ENCODE measurements around the gene THAP3.

DNA sequence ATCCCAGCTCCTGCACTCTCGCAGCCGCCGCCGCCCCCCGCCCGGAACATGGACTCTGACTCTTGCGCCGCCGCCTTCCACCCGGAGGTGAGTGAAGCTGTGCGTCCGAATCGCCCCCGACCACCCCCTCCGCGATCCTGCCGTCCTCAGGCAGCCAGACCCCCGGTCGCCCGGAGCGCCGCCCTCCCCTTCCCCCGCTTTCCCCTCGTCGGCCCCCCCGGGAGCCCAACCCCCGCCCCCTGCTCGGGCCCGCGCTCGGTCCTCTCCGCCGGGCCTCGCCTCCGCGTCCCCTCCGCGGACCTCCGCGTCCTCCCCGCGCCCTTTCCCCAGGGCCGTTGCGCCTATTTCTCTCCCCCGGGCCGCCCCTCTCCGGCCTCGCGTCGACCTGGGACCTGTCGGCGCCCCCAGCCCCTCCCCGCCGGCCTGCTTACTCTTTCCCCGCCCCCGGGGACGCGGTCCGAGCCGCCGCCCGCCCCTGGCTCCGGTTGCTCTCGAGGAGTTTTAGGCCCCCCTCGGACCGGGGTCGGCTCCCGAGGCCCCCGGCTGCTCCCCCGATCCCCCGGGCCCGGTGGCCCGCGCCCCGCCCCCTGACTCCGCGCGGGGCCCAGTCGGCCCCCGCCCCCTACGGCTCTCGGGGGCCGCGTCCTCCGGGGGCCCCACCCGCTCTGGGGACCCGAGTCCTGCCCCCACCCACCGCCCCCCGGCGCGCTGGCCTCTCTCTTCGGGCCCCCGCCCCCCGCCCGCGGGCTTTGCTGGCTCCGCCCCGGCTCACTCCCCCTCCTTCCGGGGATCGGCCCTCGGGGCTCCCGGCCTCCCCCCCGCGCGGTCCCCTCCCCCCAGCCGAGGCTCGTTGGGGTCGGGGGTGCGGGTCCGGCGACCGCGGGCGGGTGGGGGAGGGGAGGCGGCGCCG is 10.4 kb upstream of the THAP3 start:
- TF ChIP-seq, protein P1, sequence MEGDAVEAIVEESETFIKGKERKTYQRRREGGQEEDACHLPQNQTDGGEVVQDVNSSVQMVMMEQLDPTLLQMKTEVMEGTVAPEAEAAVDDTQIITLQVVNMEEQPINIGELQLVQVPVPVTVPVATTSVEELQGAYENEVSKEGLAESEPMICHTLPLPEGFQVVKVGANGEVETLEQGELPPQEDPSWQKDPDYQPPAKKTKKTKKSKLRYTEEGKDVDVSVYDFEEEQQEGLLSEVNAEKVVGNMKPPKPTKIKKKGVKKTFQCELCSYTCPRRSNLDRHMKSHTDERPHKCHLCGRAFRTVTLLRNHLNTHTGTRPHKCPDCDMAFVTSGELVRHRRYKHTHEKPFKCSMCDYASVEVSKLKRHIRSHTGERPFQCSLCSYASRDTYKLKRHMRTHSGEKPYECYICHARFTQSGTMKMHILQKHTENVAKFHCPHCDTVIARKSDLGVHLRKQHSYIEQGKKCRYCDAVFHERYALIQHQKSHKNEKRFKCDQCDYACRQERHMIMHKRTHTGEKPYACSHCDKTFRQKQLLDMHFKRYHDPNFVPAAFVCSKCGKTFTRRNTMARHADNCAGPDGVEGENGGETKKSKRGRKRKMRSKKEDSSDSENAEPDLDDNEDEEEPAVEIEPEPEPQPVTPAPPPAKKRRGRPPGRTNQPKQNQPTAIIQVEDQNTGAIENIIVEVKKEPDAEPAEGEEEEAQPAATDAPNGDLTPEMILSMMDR (IDR thresholded peaks at IDR 0.05 in 8 of 11, conservative IDR thresholded peaks at IDR 0.05 in 3 of 11): no peak
- TF ChIP-seq POLR2A (IDR thresholded peaks at IDR 0.05) (no peak), POLR2AphosphoS5 (IDR thresholded peaks at IDR 0.05) (no peak)

Measured in spleen (tissue), 7 donors.